IMR-90 (cell line): ENCODE measurements around the gene CDH16. TPM values are rescaled to one million over a fixed set of nuclear protein-coding genes. Genes with fewer than 3 reads are reported as not detected.

Experiments used
- ATAC-seq: fragments of 200-7000 bp; cut with Tn5 transposase; 2 replicates; pipeline ENCODE4 v1.9.1; 2020; ENCODE audit warnings: low read depth, mild to moderate bottlenecking, moderate library complexity
- BruUV-seq: library from RNA; stranded (reverse); fragments of 400-500 nt; replicated peaks from 2 replicates; lab custom pipeline; 2021; lab: Mats Ljungman, UMichigan
- CTCF ChIA-PET: fragments of 300-600 bp; formaldehyde crosslinking; extraction: SDS; loops from one replicate; lab custom pipeline; 2021; ENCODE audit warnings: antibody characterized with exemption; lab: Yijun Ruan, JAX
- POLR2A ChIA-PET: fragments of 300-600 bp; sonication (Branson Sonifier 250); formaldehyde crosslinking; loops from one replicate; lab custom pipeline; 2022; ENCODE audit warnings: antibody characterized with exemption; ENCODE audit not compliant: unreplicated experiment; lab: Charles Lee
- DNase-seq: peaks from one replicate; pipeline ENCODE4 v3.0.0; 2013
- H2AFZ ChIP-seq: replicated peaks from 2 replicates; pipeline ENCODE3; 2013; ENCODE audit warnings: low read length, mild to moderate bottlenecking; ENCODE audit not compliant: poor library complexity
- H2AK5ac ChIP-seq: 2 replicates; pipeline ENCODE4 v1.6.1; 2013; ENCODE audit warnings: low read depth, low read length, inconsistent platforms
- H2AK9ac ChIP-seq: replicated peaks from 2 replicates; pipeline ENCODE3; 2013; ENCODE audit warnings: mild to moderate bottlenecking, low read depth, low read length, moderate library complexity; ENCODE audit not compliant: poor library complexity
- H2BK120ac ChIP-seq: 2 replicates; pipeline ENCODE4 v1.6.1; 2013; ENCODE audit warnings: low read depth, low read length, inconsistent platforms
- H2BK15ac ChIP-seq: 3 replicates; pipeline ENCODE4 v1.6.1; 2013; ENCODE audit warnings: low read depth, low read length, inconsistent platforms
- H2BK20ac ChIP-seq: 2 replicates; pipeline ENCODE4 v1.6.1; 2013; ENCODE audit warnings: low read depth, mild to moderate bottlenecking, inconsistent platforms, low read length, moderate library complexity
- H2BK5ac ChIP-seq: 2 replicates; pipeline ENCODE4 v1.6.1; 2013; ENCODE audit warnings: mild to moderate bottlenecking, low read depth, low read length, inconsistent platforms; ENCODE audit not compliant: poor library complexity, severe bottlenecking
- H3K14ac ChIP-seq: replicated peaks from 2 replicates; pipeline ENCODE4 v1.6.1; 2013; ENCODE audit warnings: low read depth, low read length, inconsistent platforms
- H3K18ac ChIP-seq: 2 replicates; pipeline ENCODE4 v1.6.1; 2013; ENCODE audit warnings: low read depth, low read length, control low read depth
- H3K23ac ChIP-seq: 2 replicates; pipeline ENCODE4 v1.6.1; 2013; ENCODE audit warnings: low read depth, low read length, inconsistent platforms
- H3K27ac ChIP-seq: 2 replicates; pipeline ENCODE4 v1.5.1; 2013; ENCODE audit warnings: mild to moderate bottlenecking, control low read depth, low read length; ENCODE audit not compliant: insufficient read depth
- H3K27me3 ChIP-seq: 2 replicates; pipeline ENCODE4 v1.6.1; 2013; ENCODE audit warnings: low read length; ENCODE audit not compliant: control insufficient read depth, insufficient read depth
- H3K36me3 ChIP-seq: 2 replicates; pipeline ENCODE4 v1.6.1; 2013; ENCODE audit warnings: low read length, mixed read lengths; ENCODE audit not compliant: control insufficient read depth, insufficient read depth
- H3K4ac ChIP-seq: 2 replicates; pipeline ENCODE4 v1.6.1; 2013; ENCODE audit warnings: low read depth, low read length, inconsistent platforms
- H3K4me1 ChIP-seq: 2 replicates; pipeline ENCODE4 v1.6.1; 2013; ENCODE audit warnings: low read length, mixed read lengths; ENCODE audit not compliant: control insufficient read depth, insufficient read depth
- H3K4me2 ChIP-seq: 2 replicates; pipeline ENCODE4 v1.6.1; 2013; ENCODE audit warnings: low read depth, mild to moderate bottlenecking, control low read depth, low read length, moderate library complexity
- H3K4me3 ChIP-seq: 2 replicates; pipeline ENCODE4 v1.5.1; 2013; ENCODE audit warnings: low read depth, mild to moderate bottlenecking, control low read depth, low read length, moderate library complexity; ENCODE audit not compliant: insufficient read depth
- H3K56ac ChIP-seq: 2 replicates; pipeline ENCODE4 v1.6.1; 2013; ENCODE audit warnings: low read length, inconsistent platforms; ENCODE audit not compliant: insufficient read depth; ENCODE audit errors: extremely low read depth
- H3K79me1 ChIP-seq, 2 experiments: 2 replicates each; pipeline ENCODE4 v1.6.1; 2013; ENCODE audit warnings: low read length in 2 of 2, inconsistent platforms in 1 of 2, low read depth in 1 of 2
- H3K9ac ChIP-seq: 2 replicates; pipeline ENCODE4 v1.6.1; 2013; ENCODE audit warnings: low read depth, low read length, control low read depth
- H3K9me1 ChIP-seq: 2 replicates; pipeline ENCODE4 v1.6.1; 2013; ENCODE audit warnings: low read length, inconsistent platforms; ENCODE audit not compliant: insufficient read depth
- H3K9me3 ChIP-seq: 2 replicates; pipeline ENCODE4 v1.6.1; 2013; ENCODE audit warnings: low read length; ENCODE audit not compliant: control insufficient read depth, insufficient read depth
- H4K20me1 ChIP-seq: 2 replicates; pipeline ENCODE4 v1.6.1; 2013; ENCODE audit warnings: low read length, inconsistent platforms; ENCODE audit not compliant: insufficient read depth
- H4K5ac ChIP-seq: 2 replicates; pipeline ENCODE4 v1.6.1; 2013; ENCODE audit warnings: mild to moderate bottlenecking, low read depth, low read length, control low read depth
- H4K8ac ChIP-seq, 2 experiments: 2 replicates each; pipeline ENCODE4 v1.6.1; 2013; ENCODE audit warnings: low read depth in 2 of 2, low read length in 2 of 2, control low read depth in 1 of 2, inconsistent platforms in 1 of 2
- H4K91ac ChIP-seq: 2 replicates; pipeline ENCODE4 v1.6.1; 2013; ENCODE audit warnings: low read depth, low read length, inconsistent platforms; ENCODE audit not compliant: insufficient read depth
- BHLHE40 ChIP-seq: fragments of 150-350 bp; IDR thresholded peaks from 2 replicates; pipeline ENCODE4 v1.6.1; 2016; ENCODE audit warnings: mild to moderate bottlenecking, low read depth, low read length
- CHD1 ChIP-seq: IDR thresholded peaks from 2 replicates; pipeline ENCODE4 v1.6.1; 2012; ENCODE audit warnings: low read depth, low read length, improper control_type of control experiment
- CTCF ChIP-seq: conservative IDR thresholded peaks from 2 replicates; pipeline ENCODE4 v1.5.1; 2012; ENCODE audit warnings: mild to moderate bottlenecking, low read depth, low read length, improper control_type of control experiment
- FOS ChIP-seq: fragments of 150-350 bp; IDR thresholded peaks from 2 replicates; pipeline ENCODE4 v1.6.1; 2016; ENCODE audit warnings: low read depth, low read length
- MAFK ChIP-seq: IDR thresholded peaks from 2 replicates; pipeline ENCODE4 v1.6.1; 2012; ENCODE audit warnings: low read depth, low read length, improper control_type of control experiment
- MAZ ChIP-seq: IDR thresholded peaks from 2 replicates; pipeline ENCODE4 v1.6.1; 2012; ENCODE audit warnings: low read depth, mild to moderate bottlenecking, low read length, improper control_type of control experiment, moderate library complexity, borderline replicate concordance
- NFE2L2 ChIP-seq: fragments of 150-350 bp; IDR thresholded peaks from 2 replicates; pipeline ENCODE4 v1.6.1; 2016; ENCODE audit warnings: low read depth, mild to moderate bottlenecking, low read length
- RAD21 ChIP-seq: IDR thresholded peaks from 2 replicates; pipeline ENCODE4 v1.6.1; 2012; ENCODE audit warnings: low read length, improper control_type of control experiment
- RFX5 ChIP-seq: IDR thresholded peaks from 2 replicates; pipeline ENCODE4 v1.8.0; 2012; ENCODE audit warnings: low read depth, mild to moderate bottlenecking, low read length, moderate library complexity
- WGBS, 2 experiments: methylation state at CpG; one replicate each; pipeline versions ENCODE4 v1.1.5 to v1.1.7; 2013; ENCODE audit warnings: missing lambda C conversion rate in 2 of 2; ENCODE audit not compliant: insufficient read length in 1 of 2; ENCODE audit errors: extremely low coverage in 2 of 2; 5-methylcytosine and 5-hydroxymethylcytosine counted together
- dilution Hi-C: fragments of 300-500 bp; cut with HindIII; formaldehyde crosslinking; loops from one replicate; pipeline ENCODE4 v1.14.3; 2018; ENCODE audit warnings: low sequenced_read_pairs; ENCODE audit not compliant: unreplicated experiment
- in situ Hi-C: fragments of 300-500 bp; cut with MboI; formaldehyde crosslinking; loops from 3 replicates; pipeline ENCODE4 v1.14.3; 2019; ENCODE audit warnings: low sequenced_read_pairs, inconsistent platforms, mixed read lengths
- intact Hi-C: fragments of 100-400 bp; cut with micrococcal nuclease; formaldehyde crosslinking; loops from 2 replicates; pipeline ENCODE4 v1.10.0; 2022
- polyA plus RNA-seq, 3 experiments: library from polyadenylated mRNA; depleted of rRNA; stranded (reverse); fragments of >200 nt; gene quantifications; 2 replicates each; pipeline ENCODE4 v1.2.3, GENCODE V29; 2012; ENCODE audit warnings: low replicate concordance in 1 of 3
- total RNA-seq: library from RNA; depleted of rRNA; stranded (reverse); fragments of >200 nt; gene quantifications from 2 replicates; pipeline ENCODE4 v1.2.3, GENCODE V29; 2012

The CDH16 gene
- total and polyA plus RNA-seq, 2 of the 4 experiments (the other 2 are of a cell fraction), result not detected

- ATAC-seq (no peak), DNase-seq (no peak)
- peaks cover 4% of the 10 kb centered on the region; the same call in 1 of the 2 replicates for H4K20me1 ChIP-seq
- no peaks in the 10 kb centered on the region for H3K4me1 ChIP-seq
- H2AK9ac ChIP-seq, result no peak overlapping the region
- H3K14ac ChIP-seq, result no peak overlapping the region
- no peak overlapping the region for H2BK20ac ChIP-seq
- H3K23ac ChIP-seq, result no peak overlapping the region
- no peak overlapping the region for H3K4ac ChIP-seq
- H3K36me3 ChIP-seq, result no peaks in the 10 kb centered on the region
- intact Hi-C loops, result no loop called here
- H3K79me1 ChIP-seq, result no peaks in the 10 kb centered on the region
- H2AK5ac ChIP-seq, result no peak overlapping the region
- no peak overlapping the region for H2AFZ ChIP-seq
- in situ Hi-C loops, result loop anchor here (10.0 kb wide), 1 partner anchor 457 kb away; no protein-coding TSS in a partner anchor
- dilution Hi-C loops, result no loop called here
- BruUV-seq, result no TSS peak
- H2BK120ac ChIP-seq, result no peak overlapping the region
- no peak overlapping the region for H2BK15ac ChIP-seq
- no peak overlapping the region for H3K4me3 ChIP-seq
- no peak overlapping the region for H4K5ac ChIP-seq
- H3K9me1 ChIP-seq, result no peaks in the 10 kb centered on the region
- no peak overlapping the region for H4K91ac ChIP-seq
- H3K9ac ChIP-seq, result no peak overlapping the region
- no peak overlapping the region for H3K18ac ChIP-seq
- no peaks in the 10 kb centered on the region for H3K9me3 ChIP-seq
- no peak for TF ChIP-seq CHD1
- TF ChIP-seq CTCF, result no peak
- TF ChIP-seq MAZ, result no peak
- TF ChIP-seq FOS, result no peak
- no peak for TF ChIP-seq MAFK
- TF ChIP-seq RFX5, result no peak
- TF ChIP-seq RAD21, result no peak
- no peak for TF ChIP-seq NFE2L2
- no peak for TF ChIP-seq BHLHE40
- no peaks in the 10 kb centered on the region; the same call in 1 of the 2 replicates for H3K27me3 ChIP-seq
- no peak overlapping the region for H4K8ac ChIP-seq
- ChIA-PET POLR2A (interaction anchor here (0.7 kb wide), 1 partner anchor 11 kb away, joined by 3 read pairs; no protein-coding TSS in a partner anchor), CTCF (interaction anchor here (0.7 to 1.3 kb wide), 2 partner anchors 9 to 32 kb away, joined by 3 to 4 read pairs; partner anchors contain the start of gene NAE1)
- H2BK5ac ChIP-seq, result no peak overlapping the region
- H3K4me2 ChIP-seq, result no peak overlapping the region
- 100% methylated on average over 3 of the region's 8 CpGs; no CpG with 5 or more reads in 1 of the 2 experiments for whole genome bisulfite sequencing, 2 experiments
- no peak overlapping the region for H3K27ac ChIP-seq
- H3K56ac ChIP-seq, result no peak overlapping the region
These were observed 56.6 kb downstream of the CDH16 start for GRCh38 chr16:66862023-66862520.
